Measurements from ENCODE around the gene VAV3. TPM values are rescaled to one million over a fixed set of nuclear protein-coding genes. Genes with fewer than 3 reads are reported as not detected.

Gene VAV3
- total and polyA plus RNA-seq, 9 of the 15 experiments (the other 6 are each of a cell fraction or from before 2014, with no cell fraction given): not detected

GRCh38 chr1:107647012-107647411 is 318.0 kb downstream of the VAV3 start (continued):
- TF ChIP-seq CLOCK (CRISPR knock-in tag; IDR thresholded peaks at IDR 0.05; ENCODE audit: borderline replicate concordance) (no peak), SMARCB1 (IDR thresholded peaks at IDR 0.05; ENCODE audit: insufficient read length, low read depth) (no peak), ZNF639 (CRISPR knock-in tag; conservative IDR thresholded peaks at IDR 0.05 in 1 of 2, IDR thresholded peaks at IDR 0.05 in 1 of 2) (no peak)

- FAIRE-seq: no peak
- Histone ChIP-seq H3K4me2 (ENCODE audit: insufficient read depth, low read length) (no peak overlapping the region), H3K4me3 (no peak overlapping the region), H2AFZ (ENCODE audit: low read depth, low read length) (no peak overlapping the region), H3K9me3 (replicated peaks; ENCODE audit: control insufficient read depth, insufficient read depth, low read depth, low read length) (no peaks in the 10 kb centered on the region), H3K36me3 (ENCODE audit: control insufficient read depth, insufficient read depth, low read length) (no peaks in the 10 kb centered on the region), H4K20me1 (replicated peaks; ENCODE audit: control insufficient read depth, insufficient read depth, low read length) (no peaks in the 10 kb centered on the region), H3K9ac (ENCODE audit: insufficient read depth in 1 of 2, low read depth in 2 of 2, low read length in 2 of 2) (no peak overlapping the region), H3K4me1 (replicated peaks in 1 of 2; ENCODE audit: control insufficient read depth in 2 of 2, insufficient read depth in 2 of 2, low read length in 2 of 2) (no peaks in the 10 kb centered on the region), H3K27me3 (ENCODE audit: control insufficient read depth in 2 of 2, insufficient read depth in 2 of 2, low read length in 2 of 2) (no peaks in the 10 kb centered on the region), H3K27ac (ENCODE audit: extremely low read depth, low read depth, low read length) (no peak overlapping the region), H3K79me2 (ENCODE audit: control insufficient read depth, insufficient read depth, low read length) (no peaks in the 10 kb centered on the region), H3K9me1 (ENCODE audit: control insufficient read depth, insufficient read depth, low read length) (no peaks in the 10 kb centered on the region)
- intact Hi-C loops (cut with micrococcal nuclease) (no loop called here), in situ Hi-C loops (cut with MboI) (no loop called here)
- WGBS (ENCODE audit: insufficient coverage, low coverage, missing lambda C conversion rate): 0% methylated on average over 1 of the region's 1 CpG
- CTCF ChIA-PET (ENCODE audit: low intra/inter-chr PET ratio): no interaction called here
- POLR2A ChIA-PET: no interaction called here
- ATAC-seq: no peak
- BruUV-seq (replicated peaks): no TSS peak
- DNase-seq (ENCODE audit: extremely low read depth in 1 of 4, low spot score in 3 of 4): no peak
- TF ChIP-seq EP300 (IDR thresholded peaks at IDR 0.05; ENCODE audit: low read length) (no peak), ZNF785 (CRISPR knock-in tag; IDR thresholded peaks at IDR 0.05) (no peak), ZNF174 (CRISPR knock-in tag; IDR thresholded peaks at IDR 0.05) (no peak), RBM15 (IDR thresholded peaks at IDR 0.05; ENCODE audit: insufficient read depth, low read length) (no peak), ZNF717 (CRISPR knock-in tag; IDR thresholded peaks at IDR 0.05) (no peak), MBD1 (CRISPR knock-in tag; IDR thresholded peaks at IDR 0.05) (no peak), NKRF (IDR thresholded peaks at IDR 0.05; ENCODE audit: borderline replicate concordance) (no peak)
- TF ChIP-seq, protein P1, sequence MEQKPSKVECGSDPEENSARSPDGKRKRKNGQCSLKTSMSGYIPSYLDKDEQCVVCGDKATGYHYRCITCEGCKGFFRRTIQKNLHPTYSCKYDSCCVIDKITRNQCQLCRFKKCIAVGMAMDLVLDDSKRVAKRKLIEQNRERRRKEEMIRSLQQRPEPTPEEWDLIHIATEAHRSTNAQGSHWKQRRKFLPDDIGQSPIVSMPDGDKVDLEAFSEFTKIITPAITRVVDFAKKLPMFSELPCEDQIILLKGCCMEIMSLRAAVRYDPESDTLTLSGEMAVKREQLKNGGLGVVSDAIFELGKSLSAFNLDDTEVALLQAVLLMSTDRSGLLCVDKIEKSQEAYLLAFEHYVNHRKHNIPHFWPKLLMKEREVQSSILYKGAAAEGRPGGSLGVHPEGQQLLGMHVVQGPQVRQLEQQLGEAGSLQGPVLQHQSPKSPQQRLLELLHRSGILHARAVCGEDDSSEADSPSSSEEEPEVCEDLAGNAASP (IDR thresholded peaks at IDR 0.05): no peak
Measured at GRCh38 chr1:107643766-107644165, 321.2 kb downstream of the VAV3 start.
